ENCODE measurements around the gene ATP2A3. TPM values are rescaled to one million over a fixed set of nuclear protein-coding genes. Genes with fewer than 3 reads are reported as not detected.
A peak's percentile ranks its signal among the peaks of the same experiment; 100 is the strongest.

Gene ATP2A3
- total RNA-seq, 2 donors from 2014 or later = 16.3 to 44.5 TPM

GRCh38 chr17:3893003-3893719, 71.1 kb downstream of the ATP2A3 start, which contains the start of gene CAMKK1:
CAMKK1 (minus strand) TSS chr17:3893053; CDS start chr17:3885687, 7,366 bp downstream.
- H3K27ac ChIP-seq = peak within 1 kb of the TSS; percentile 75 to 87
- 6% methylated on average over 59 of the region's 75 CpGs for WGBS
- TF ChIP-seq POLR2AphosphoS5 (IDR thresholded peaks at IDR 0.05) = no peak
- peak in 3 of 4 experiments; percentile 17 to 41 (median 38) for TF ChIP-seq CTCF (IDR thresholded peaks at IDR 0.05)
- peak; percentile 36 for TF ChIP-seq POLR2A (IDR thresholded peaks at IDR 0.05)
- intact Hi-C loops (cut with DNase I) = no loop called here
- peak within 1 kb of the TSS; percentile 55 to 57 for H3K4me3 ChIP-seq
- peaks cover 15% of the 10 kb centered on the region for H3K4me1 ChIP-seq (replicated peaks)
- DNase-seq (ENCODE audit: low spot score) = peak; percentile 85
- no peaks in the 10 kb centered on the region for H3K27me3 ChIP-seq (replicated peaks; ENCODE audit: insufficient read depth)
- H3K36me3 ChIP-seq = no peaks in the 10 kb centered on the region
- no peaks in the 10 kb centered on the region for H3K9me3 ChIP-seq

GRCh38 chr17:3892095-3892998, 71.9 kb downstream of the ATP2A3 start:
- intact Hi-C loops (cut with DNase I) = no loop called here
- Histone ChIP-seq H3K27ac (peak overlapping the region; percentile 42 to 87), H3K9me3 (no peaks in the 10 kb centered on the region), H3K4me3 (peak overlapping the region; percentile 55 to 57), H3K27me3 (replicated peaks; ENCODE audit: insufficient read depth) (no peaks in the 10 kb centered on the region), H3K4me1 (replicated peaks) (peaks cover 23% of the 10 kb centered on the region), H3K36me3 (no peaks in the 10 kb centered on the region)
- peak; percentile 58 for DNase-seq (ENCODE audit: low spot score)
- peak; percentile 17 for TF ChIP-seq POLR2A (IDR thresholded peaks at IDR 0.05)
- no peak for TF ChIP-seq CTCF (IDR thresholded peaks at IDR 0.05)
- TF ChIP-seq POLR2AphosphoS5 (IDR thresholded peaks at IDR 0.05) = peak; percentile 46
- under 1% methylated on average over 49 of the region's 96 CpGs for WGBS

GRCh38 chr17:3891626-3892094, 72.6 kb downstream of the ATP2A3 start:
- H3K27me3 ChIP-seq (replicated peaks; ENCODE audit: insufficient read depth) = no peaks in the 10 kb centered on the region
- H3K27ac ChIP-seq = peak overlapping the region; percentile 42 to 87
- intact Hi-C loops (cut with DNase I) = no loop called here
- TF ChIP-seq POLR2A (IDR thresholded peaks at IDR 0.05) = no peak
- no peak for TF ChIP-seq POLR2AphosphoS5 (IDR thresholded peaks at IDR 0.05)
- no peak for TF ChIP-seq CTCF (IDR thresholded peaks at IDR 0.05)
- no peaks in the 10 kb centered on the region for H3K36me3 ChIP-seq
- 58% methylated on average over 12 of the region's 12 CpGs for WGBS
- H3K4me1 ChIP-seq (replicated peaks) = peaks cover 24% of the 10 kb centered on the region
- DNase-seq (ENCODE audit: low spot score) = no peak
- peak overlapping the region; percentile 55 to 57 for H3K4me3 ChIP-seq
- no peaks in the 10 kb centered on the region for H3K9me3 ChIP-seq

- no peak for DNase-seq (ENCODE audit: low spot score)
- intact Hi-C loops (cut with DNase I) = no loop called here
- Histone ChIP-seq H3K4me1 (replicated peaks) (peaks cover 24% of the 10 kb centered on the region), H3K4me3 (no peak overlapping the region), H3K27me3 (replicated peaks; ENCODE audit: insufficient read depth) (no peaks in the 10 kb centered on the region), H3K27ac (peak overlapping the region; percentile 87 to 90), H3K9me3 (no peaks in the 10 kb centered on the region), H3K36me3 (no peaks in the 10 kb centered on the region)
- no peak for TF ChIP-seq POLR2A (IDR thresholded peaks at IDR 0.05)
- no peak for TF ChIP-seq CTCF (IDR thresholded peaks at IDR 0.05)
- no peak for TF ChIP-seq POLR2AphosphoS5 (IDR thresholded peaks at IDR 0.05)
- 66% methylated on average over 4 of the region's 4 CpGs for whole genome bisulfite sequencing
Observed at GRCh38 chr17:3890878-3891219, 73.4 kb downstream of the ATP2A3 start.

Data from prostate gland (tissue), 2 donors.